A549 treated with DMSO at 1 μM for 4 hours (cell line): ENCODE measurements around the gene APBA2. TPM values are rescaled to one million over a fixed set of nuclear protein-coding genes. Genes with fewer than 3 reads are reported as not detected.

ENCODE experiments used
- total RNA-seq: library from RNA; stranded (reverse); fragments of 200-300 nt; extraction: Qiagen RNA extraction; gene quantifications from 5 replicates; pipeline ENCODE4 v1.2.3, GENCODE V29; 2022; ENCODE audit warnings: low read depth

APBA2 gene
- 16.6 to 22.6 TPM (median 19.1 TPM) in 5 replicates for total RNA-seq

GRCh38 chr15:28885630-28886430, at the start of gene APBA2:
TSS of gene APBA2 (plus strand) at chr15:28885974. CDS start at chr15:29053885, 167,911 bp downstream.

GRCh38 chr15:28848521-28848920, 37.3 kb upstream of the APBA2 start, which contains the start of gene GOLGA6L7:
TSS of gene GOLGA6L7 (minus strand) at chr15:28848644. CDS start at chr15:28848549, 95 bp downstream.

Other genes with a start within 250 kb of the APBA2 start
- not detected in 5 replicates for gene GOLGA8M, start 173.6 kb upstream of the APBA2 start, total RNA-seq
- not detected in 5 replicates for gene GOLGA6L7, start 37.3 kb upstream of the APBA2 start, total RNA-seq